Suppressor macrophage (primary cell): ENCODE measurements around the gene CCDC170.
A peak's percentile ranks its signal among the peaks of the same experiment; 100 is the strongest.

Experiments
- DNase-seq, 4 experiments: peaks; one replicate each; pipeline ENCODE4 v3.0.0-alpha.2; 2020 to 2022

CCDC170 gene

GRCh38 chr6:151546941-151547659 lies 53.3 kb downstream of the CCDC170 start:
- DNase-seq, result no peak

GRCh38 chr6:151548201-151548600 lies 54.4 kb downstream of the CCDC170 start:
- DNase-seq, result no peak

- DNase-seq, result no peak
Measured at GRCh38 chr6:151549790-151550189, 56.0 kb downstream of the CCDC170 start.

GRCh38 chr6:151550618-151551017 lies 56.8 kb downstream of the CCDC170 start:
- DNase-seq, result no peak

GRCh38 chr6:151551223-151551857 lies 57.5 kb downstream of the CCDC170 start:
- peak in 3 of 4 experiments; percentile 19 to 56 (median 43) for DNase-seq

GRCh38 chr6:151553416-151554165 lies 59.8 kb downstream of the CCDC170 start:
- peak in 3 of 4 experiments; percentile 21 to 75 (median 69) for DNase-seq

- DNase-seq, result no peak
Measured at GRCh38 chr6:151561238-151561637, 67.4 kb downstream of the CCDC170 start.

- no peak for DNase-seq
Measured at GRCh38 chr6:151564654-151565053, 70.8 kb downstream of the CCDC170 start.

GRCh38 chr6:151565940-151566339 lies 72.1 kb downstream of the CCDC170 start:
- DNase-seq, result no peak

GRCh38 chr6:151566557-151566956 lies 72.7 kb downstream of the CCDC170 start:
- DNase-seq, result no peak

- no peak for DNase-seq
Measured at GRCh38 chr6:151576633-151577032, 82.8 kb downstream of the CCDC170 start.

GRCh38 chr6:151577257-151577656 lies 83.4 kb downstream of the CCDC170 start:
- no peak for DNase-seq

GRCh38 chr6:151585741-151586140 lies 91.9 kb downstream of the CCDC170 start:
- no peak for DNase-seq

- DNase-seq, result no peak
Measured at GRCh38 chr6:151589667-151590066, 95.8 kb downstream of the CCDC170 start.

- no peak for DNase-seq
Measured at GRCh38 chr6:151590742-151591141, 96.9 kb downstream of the CCDC170 start.

- no peak for DNase-seq
Measured at GRCh38 chr6:151592449-151593159, 98.8 kb downstream of the CCDC170 start.

- DNase-seq, result no peak
Measured at GRCh38 chr6:151609146-151609902, 115.5 kb downstream of the CCDC170 start.

- no peak for DNase-seq
Measured at GRCh38 chr6:151610326-151610725, 116.5 kb downstream of the CCDC170 start.

- no peak for DNase-seq
Measured at GRCh38 chr6:151614630-151615029, 120.8 kb downstream of the CCDC170 start.

GRCh38 chr6:151616091-151616513 lies 122.3 kb downstream of the CCDC170 start:
- DNase-seq, result no peak

GRCh38 chr6:151616600-151616999 lies 122.8 kb downstream of the CCDC170 start:
- DNase-seq, result no peak

- DNase-seq, result no peak
Measured at GRCh38 chr6:151617539-151617938, 123.7 kb downstream of the CCDC170 start.
